ENCODE data around the gene CDK4. TPM values are rescaled to one million over a fixed set of nuclear protein-coding genes. Genes with fewer than 3 reads are reported as not detected.

Gene CDK4
- total and polyA plus RNA-seq, 2 of the 13 experiments (the other 11 are each of a cell fraction or from before 2014, with no cell fraction given): 191 to 209 TPM

- FAIRE-seq: no peak
- no peak overlapping the region for H3K4me3 ChIP-seq (replicated peaks in 1 of 3; ENCODE audit: insufficient read depth in 1 of 3, low read depth in 2 of 3, low read length in 3 of 3)
- no peak overlapping the region for H3K27ac ChIP-seq (ENCODE audit: extremely low read length, insufficient read depth, low read length)
- H4K20me1 ChIP-seq (ENCODE audit: insufficient read depth, low read length): 0 out of 2 replicates have a peak, but pooled peaks cover 5% of the 10 kb centered on the region
- no peaks in the 10 kb centered on the region for H3K27me3 ChIP-seq (ENCODE audit: control insufficient read depth in 1 of 2, insufficient read depth in 2 of 2, low read length in 2 of 2)
- no peaks in the 10 kb centered on the region; a peak in 1 of 5 replicates for H3K36me3 ChIP-seq (replicated peaks in 1 of 2; ENCODE audit: control insufficient read depth in 1 of 2, insufficient read depth in 2 of 2, low read length in 2 of 2)
- no peaks in the 10 kb centered on the region for H3K9me3 ChIP-seq (ENCODE audit: low read length)
- ChIA-PET CTCF (ENCODE audit: low intra/inter-chr PET ratio, low total read pairs) (no interaction called here), POLR2A (interaction anchor here (3.0 kb wide), 1 partner anchor 14 kb away, joined by 14 read pairs; the partner anchor contains the start of genes EEF1AKMT3 and METTL1)
- in situ Hi-C loops (cut with HindIII; ENCODE audit: extremely low pct_ligation_motif_present, low pct_unique_long_range_greater_than_20kb) (no loop called here), intact Hi-C loops (cut with micrococcal nuclease; ENCODE audit: unreplicated experiment) (no loop called here)
- no peak for ATAC-seq
- WGBS (ENCODE audit: low lambda C conversion rate): 93% methylated on average over 4 of the region's 4 CpGs
- H2AFZ ChIP-seq (ENCODE audit: low read length): no peak overlapping the region
- H3K4me1 ChIP-seq (ENCODE audit: insufficient read depth, low read length): peaks cover 38% of the 10 kb centered on the region
- no TSS peak for BruUV-seq (replicated peaks)
- H3K9ac ChIP-seq (ENCODE audit: insufficient read depth, low read depth, low read length): no peak overlapping the region
- DNase-seq (ENCODE audit: low spot score): no peak
- H3K79me2 ChIP-seq (ENCODE audit: insufficient read depth, low read length): peaks cover 3% of the 10 kb centered on the region
- H3K4me2 ChIP-seq (ENCODE audit: low read depth, low read length): no peak overlapping the region
- TF ChIP-seq KAT8 (CRISPR knock-in tag; IDR thresholded peaks at IDR 0.05): no peak
- TF ChIP-seq NR2C2 (CRISPR knock-in tag; IDR thresholded peaks at IDR 0.05; ENCODE audit: borderline replicate concordance): no peak
- TF ChIP-seq NFE2L1 (CRISPR knock-in tag; IDR thresholded peaks at IDR 0.05; ENCODE audit: borderline replicate concordance): no peak
- TF ChIP-seq, protein P1, sequence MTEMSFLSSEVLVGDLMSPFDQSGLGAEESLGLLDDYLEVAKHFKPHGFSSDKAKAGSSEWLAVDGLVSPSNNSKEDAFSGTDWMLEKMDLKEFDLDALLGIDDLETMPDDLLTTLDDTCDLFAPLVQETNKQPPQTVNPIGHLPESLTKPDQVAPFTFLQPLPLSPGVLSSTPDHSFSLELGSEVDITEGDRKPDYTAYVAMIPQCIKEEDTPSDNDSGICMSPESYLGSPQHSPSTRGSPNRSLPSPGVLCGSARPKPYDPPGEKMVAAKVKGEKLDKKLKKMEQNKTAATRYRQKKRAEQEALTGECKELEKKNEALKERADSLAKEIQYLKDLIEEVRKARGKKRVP (CRISPR knock-in tag; IDR thresholded peaks at IDR 0.05): no peak
- TF ChIP-seq, protein P2, sequence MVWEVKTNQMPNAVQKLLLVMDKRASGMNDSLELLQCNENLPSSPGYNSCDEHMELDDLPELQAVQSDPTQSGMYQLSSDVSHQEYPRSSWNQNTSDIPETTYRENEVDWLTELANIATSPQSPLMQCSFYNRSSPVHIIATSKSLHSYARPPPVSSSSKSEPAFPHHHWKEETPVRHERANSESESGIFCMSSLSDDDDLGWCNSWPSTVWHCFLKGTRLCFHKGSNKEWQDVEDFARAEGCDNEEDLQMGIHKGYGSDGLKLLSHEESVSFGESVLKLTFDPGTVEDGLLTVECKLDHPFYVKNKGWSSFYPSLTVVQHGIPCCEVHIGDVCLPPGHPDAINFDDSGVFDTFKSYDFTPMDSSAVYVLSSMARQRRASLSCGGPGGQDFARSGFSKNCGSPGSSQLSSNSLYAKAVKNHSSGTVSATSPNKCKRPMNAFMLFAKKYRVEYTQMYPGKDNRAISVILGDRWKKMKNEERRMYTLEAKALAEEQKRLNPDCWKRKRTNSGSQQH (CRISPR knock-in tag; IDR thresholded peaks at IDR 0.05; ENCODE audit: low read depth): no peak
- no peak for TF ChIP-seq KDM5A (IDR thresholded peaks at IDR 0.05; ENCODE audit: borderline replicate concordance, low read length)
- TF ChIP-seq ZNF713 (CRISPR knock-in tag; IDR thresholded peaks at IDR 0.05): no peak
- TF ChIP-seq ZNF484 (CRISPR knock-in tag; IDR thresholded peaks at IDR 0.05; ENCODE audit: borderline replicate concordance, low read depth): no peak
- no peak for TF ChIP-seq TP53 (CRISPR knock-in tag; conservative IDR thresholded peaks at IDR 0.05)
- no peak for TF ChIP-seq UBTF (CRISPR knock-in tag; IDR thresholded peaks at IDR 0.05)
- no peak for TF ChIP-seq CTCF (CRISPR knock-in tag; IDR thresholded peaks at IDR 0.05)
- no peak for TF ChIP-seq ZNF589 (CRISPR knock-in tag; conservative IDR thresholded peaks at IDR 0.05)
- TF ChIP-seq DMTF1 (CRISPR knock-in tag; IDR thresholded peaks at IDR 0.05): no peak
- TF ChIP-seq NFIB (CRISPR knock-in tag; IDR thresholded peaks at IDR 0.05; ENCODE audit: borderline replicate concordance): no peak
- no peak for TF ChIP-seq RARG (CRISPR knock-in tag; IDR thresholded peaks at IDR 0.05; ENCODE audit: low read depth)
Observed at GRCh38 chr12:57757771-57758170, 5.7 kb upstream of the CDK4 start.
